GM18526 (cell line): ENCODE measurements around the gene KDM5A.

Experiments used
- POLR2A ChIP-seq: IDR thresholded peaks from 3 replicates; pipeline ENCODE4 v1.6.1; 2011; ENCODE audit not compliant: insufficient read length; ENCODE audit errors: extremely low read depth

The KDM5A gene

GRCh38 chr12:389142-390096 lies at the start of gene KDM5A:
Gene KDM5A (minus strand): TSS chr12:389320. CDS start chr12:389091, 229 bp downstream.
- TF ChIP-seq POLR2A = peak; percentile 64

DNA sequence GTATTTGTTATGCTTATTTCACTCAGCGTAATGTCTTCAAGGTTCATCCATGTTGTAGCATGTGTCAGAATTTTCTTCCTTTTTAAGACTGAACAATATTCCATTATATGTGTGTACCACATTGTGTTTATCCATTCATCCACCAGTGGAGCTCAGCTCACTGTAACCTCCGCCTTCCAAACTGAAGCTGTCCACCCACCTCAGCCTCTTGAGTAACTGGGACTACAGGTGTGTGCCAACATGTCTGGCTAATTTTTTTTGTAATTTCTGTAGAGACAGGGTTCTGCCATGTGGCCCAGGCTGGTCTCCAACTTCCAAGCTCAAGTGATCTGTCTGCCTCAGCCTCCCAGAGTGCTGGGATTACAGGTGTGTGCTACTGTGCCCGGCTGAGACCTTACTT lies 33.4 kb upstream of the KDM5A start:
- no peak for TF ChIP-seq POLR2A

DNA sequence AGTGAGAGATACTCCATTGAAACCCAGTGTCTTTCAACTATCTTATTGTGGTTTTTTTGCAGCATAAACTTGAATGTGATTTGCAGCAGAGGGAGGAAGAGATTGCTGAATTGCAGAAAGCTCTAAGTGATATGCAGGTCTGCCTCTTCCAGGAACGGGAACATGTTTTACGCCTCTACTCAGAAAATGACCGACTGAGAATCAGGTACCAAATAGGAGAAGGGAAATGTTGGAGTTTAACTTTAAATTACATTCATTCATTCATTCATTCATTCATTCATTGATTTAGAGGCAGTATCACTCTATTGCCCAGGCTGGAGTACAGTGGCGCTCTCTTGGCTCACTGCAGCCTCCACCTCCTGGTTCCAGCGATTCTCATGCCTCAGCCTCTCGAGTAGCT lies 29.3 kb upstream of the KDM5A start:
- TF ChIP-seq POLR2A = no peak

- TF ChIP-seq POLR2A = no peak
Measured at GRCh38 chr12:414859-415258, 25.7 kb upstream of the KDM5A start.

DNA sequence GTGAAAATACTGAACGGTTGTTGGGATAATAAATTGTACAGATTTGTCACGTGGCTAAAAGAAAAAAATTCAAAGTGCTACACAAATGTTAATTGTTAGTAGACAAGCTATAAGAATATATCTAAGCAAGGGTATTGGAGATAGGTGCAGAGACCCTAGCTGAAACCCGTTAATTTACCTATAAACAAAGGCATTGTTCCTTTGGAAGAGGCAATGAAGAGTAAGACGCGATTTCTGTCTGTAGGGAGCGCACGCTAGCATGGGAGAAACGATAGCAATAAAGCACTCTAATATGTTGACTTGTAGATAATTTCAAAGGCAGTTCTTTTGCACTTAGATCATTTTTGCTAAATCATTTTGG lies 12.9 kb upstream of the KDM5A start:
- TF ChIP-seq POLR2A = no peak

DNA sequence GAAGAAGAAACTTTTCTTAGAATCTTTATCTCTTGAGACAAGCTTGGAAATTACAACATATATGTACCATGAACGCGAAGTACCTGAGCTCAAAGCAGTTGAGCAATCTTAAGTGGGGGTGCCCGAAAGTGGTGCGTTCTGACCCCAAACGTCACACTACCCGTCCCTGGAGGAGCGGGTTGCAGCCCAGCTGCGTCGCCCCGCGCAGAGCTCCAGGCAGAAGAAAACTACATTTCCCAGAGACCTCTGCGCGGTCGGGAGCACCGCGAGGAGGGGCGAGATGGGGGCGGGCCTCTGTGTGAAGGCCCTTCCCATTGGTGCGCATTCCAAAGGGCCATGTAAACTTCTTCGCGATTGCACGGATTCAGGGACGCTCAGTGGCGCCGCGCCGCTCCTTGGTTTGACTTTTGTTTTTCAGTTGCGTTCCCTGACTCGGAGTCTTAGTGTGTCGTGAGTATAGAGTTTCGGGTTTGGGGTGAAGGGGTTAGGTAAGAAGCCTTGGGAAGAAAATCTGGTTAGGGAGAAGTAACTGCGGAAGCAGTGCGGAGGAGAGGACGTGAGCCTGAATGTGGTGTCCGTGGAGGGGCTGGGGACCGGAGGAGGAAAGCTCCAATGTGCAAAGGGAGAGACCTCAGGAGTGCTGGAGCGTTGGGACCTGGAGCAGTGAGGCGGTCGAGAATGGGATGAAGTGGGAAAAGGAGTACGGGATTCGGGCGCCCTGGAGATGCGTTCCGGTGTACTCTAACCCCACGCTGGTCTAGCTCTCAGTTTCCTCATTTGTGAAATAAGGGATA lies 12.3 kb upstream of the KDM5A start, which contains the start of gene CCDC77:
TSS of gene CCDC77 (plus strand) at position 410 of the 794 bp plus-strand sequence. CDS start 7,740 bp downstream, outside the sequence.
- TF ChIP-seq POLR2A = peak; percentile 34

DNA sequence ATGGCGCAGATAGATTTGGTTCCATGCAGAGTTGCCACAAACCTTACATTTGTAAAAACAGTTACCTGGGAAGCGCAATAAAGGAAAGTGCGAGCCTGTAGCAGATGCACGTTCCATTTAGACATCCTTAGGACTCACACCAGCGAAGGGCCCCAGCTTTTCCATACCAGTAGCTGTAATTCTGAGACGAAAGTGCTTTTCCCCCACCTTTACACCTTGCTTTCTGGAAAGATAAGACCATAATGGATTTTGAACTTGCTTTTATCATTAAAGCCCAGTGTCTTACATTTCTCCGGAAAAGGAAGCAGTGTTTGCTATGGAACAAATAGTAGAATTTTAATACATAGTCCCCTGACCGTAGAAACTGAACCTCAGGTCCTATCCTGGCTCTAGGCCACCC lies 11.7 kb upstream of the KDM5A start:
- no peak for TF ChIP-seq POLR2A

DNA sequence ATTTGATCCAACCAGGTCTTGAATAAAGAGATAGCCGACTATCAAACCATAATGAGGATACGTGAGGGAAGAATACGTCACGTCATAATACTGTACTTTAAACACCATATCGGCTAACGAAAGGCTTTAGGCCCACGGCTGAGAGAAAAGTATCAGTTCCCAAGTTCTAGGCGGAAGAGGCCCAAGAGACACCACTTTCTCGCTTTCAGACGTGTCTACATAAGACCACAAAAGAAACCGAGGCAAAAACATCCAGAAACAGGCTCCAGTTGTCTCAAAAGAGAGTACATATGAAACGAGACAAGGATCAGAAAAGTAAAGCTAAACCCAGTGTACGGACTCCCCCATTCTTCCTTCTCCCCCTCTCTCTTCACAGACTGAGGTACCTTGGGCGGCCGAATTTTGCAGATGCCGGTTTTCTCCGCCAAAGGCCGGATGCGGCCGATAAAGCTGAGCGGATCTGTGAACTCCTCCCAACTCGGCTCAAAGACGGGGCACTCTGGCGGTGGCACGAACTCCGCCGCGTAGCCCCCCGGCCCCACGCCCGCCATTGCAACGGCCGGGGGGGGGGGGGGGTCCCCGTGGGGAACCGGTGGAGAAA lies 479 bp downstream of the KDM5A start:
- TF ChIP-seq POLR2A = no peak

- TF ChIP-seq POLR2A = no peak
Measured at GRCh38 chr12:388012-388411, 1.1 kb downstream of the KDM5A start.

DNA sequence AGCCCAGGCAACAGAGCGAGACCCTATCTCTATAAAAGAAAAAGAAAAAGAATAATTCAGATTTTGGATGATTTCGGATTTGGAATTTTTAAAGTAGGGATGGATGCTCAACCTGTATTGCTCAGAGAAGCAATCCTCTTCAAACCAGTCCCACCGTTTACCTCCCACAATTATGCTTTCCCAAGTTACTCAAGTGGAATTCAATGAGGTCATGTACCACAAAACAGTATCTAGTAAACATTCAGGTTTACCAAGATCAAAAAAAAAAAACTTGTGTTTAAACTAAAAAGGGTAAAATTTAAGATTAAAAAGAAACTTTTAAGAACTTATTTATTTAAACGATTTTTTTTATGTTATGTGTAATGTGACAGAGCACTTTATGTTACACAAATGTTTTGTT lies 2.5 kb downstream of the KDM5A start:
- TF ChIP-seq POLR2A = no peak

- TF ChIP-seq POLR2A = no peak
Measured at GRCh38 chr12:367972-368371, 21.1 kb downstream of the KDM5A start.

- no peak for TF ChIP-seq POLR2A
Measured at GRCh38 chr12:366820-367219, 22.3 kb downstream of the KDM5A start.

DNA sequence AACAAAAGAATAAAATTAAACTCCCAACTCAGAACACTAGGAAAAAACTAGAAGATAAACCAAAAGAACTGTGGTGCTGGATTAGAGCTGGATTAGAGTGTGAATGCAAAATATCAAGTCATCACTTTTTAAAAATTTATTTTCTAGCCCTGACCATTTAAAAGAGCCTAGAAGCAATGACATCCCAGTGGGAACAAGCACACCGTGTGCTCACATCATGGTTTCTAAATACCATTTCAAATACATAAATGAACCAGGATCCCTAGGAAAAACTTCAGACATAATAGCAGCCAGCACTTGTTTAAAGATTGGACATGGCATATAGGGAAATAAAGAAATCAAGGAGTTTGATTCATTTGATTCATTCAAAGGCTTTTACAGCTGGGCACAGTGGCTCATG lies 30.0 kb downstream of the KDM5A start:
- TF ChIP-seq POLR2A = no peak

DNA sequence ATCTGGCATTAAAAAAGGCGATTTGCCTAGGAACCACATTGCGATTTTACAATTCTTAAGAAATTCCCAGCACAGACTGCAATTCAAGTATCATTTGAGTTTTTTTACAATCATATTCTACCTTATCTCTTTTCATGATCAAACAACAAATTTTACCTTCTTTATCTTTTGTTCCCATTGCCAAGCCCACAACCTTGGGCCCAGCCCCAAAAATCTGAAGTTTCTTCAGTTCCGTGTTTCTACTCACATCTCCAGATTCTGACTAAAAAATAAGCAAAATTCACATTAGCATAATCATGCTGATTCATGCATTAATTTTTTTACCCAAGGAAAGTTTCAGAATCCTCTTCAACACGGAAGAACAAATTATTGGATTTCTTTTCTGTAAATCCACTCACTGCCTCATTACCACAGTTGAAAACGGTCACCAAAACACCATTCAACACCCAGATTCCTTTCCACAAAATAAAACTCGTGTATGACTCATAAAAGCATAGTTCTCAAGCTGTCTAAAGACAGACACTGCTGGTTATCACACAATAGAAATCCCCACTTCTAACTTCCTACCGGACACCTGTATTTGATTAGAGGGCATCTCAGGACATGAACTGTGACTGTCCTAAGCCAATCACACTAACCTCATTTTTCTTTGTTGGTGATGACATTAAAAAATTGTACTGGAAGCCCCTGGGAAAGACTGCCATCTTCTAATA lies 32.7 kb downstream of the KDM5A start:
- no peak for TF ChIP-seq POLR2A

GRCh38 chr12:337039-337438 lies 52.1 kb downstream of the KDM5A start:
- no peak for TF ChIP-seq POLR2A
